Epithelial cell of proximal tubule (primary cell): Measurements from ENCODE around the gene PITPNM1. TPM values are rescaled to one million over a fixed set of nuclear protein-coding genes. Genes with fewer than 3 reads are reported as not detected.
"Not testable (repeated sequence)": the region's sequence is repeated elsewhere in the genome, so short reads cannot be mapped to it uniquely, and the experiment has no call there.

ENCODE experiments used
- DNase-seq: peaks from one replicate; pipeline ENCODE4 v3.0.0-alpha.2; 2011; ENCODE audit warnings: low read depth
- H3K4me3 ChIP-seq: 2 replicates; pipeline ENCODE4 v1.5.1; 2011; ENCODE audit warnings: low read depth, mild to moderate bottlenecking, low read length
- total RNA-seq: library from RNA; depleted of rRNA; stranded (reverse); fragments of >200 nt; gene quantifications from 2 replicates; pipeline ENCODE4 v1.2.3, GENCODE V29; 2015
- TF ChIP-seq, protein P1 (sequence below): conservative IDR thresholded peaks from 2 replicates; pipeline ENCODE4 v1.5.1; 2012; ENCODE audit warnings: low read depth, mild to moderate bottlenecking, low read length

The PITPNM1 gene
- total RNA-seq: 58.9 and 74.1 TPM in 2 replicates

DNA sequence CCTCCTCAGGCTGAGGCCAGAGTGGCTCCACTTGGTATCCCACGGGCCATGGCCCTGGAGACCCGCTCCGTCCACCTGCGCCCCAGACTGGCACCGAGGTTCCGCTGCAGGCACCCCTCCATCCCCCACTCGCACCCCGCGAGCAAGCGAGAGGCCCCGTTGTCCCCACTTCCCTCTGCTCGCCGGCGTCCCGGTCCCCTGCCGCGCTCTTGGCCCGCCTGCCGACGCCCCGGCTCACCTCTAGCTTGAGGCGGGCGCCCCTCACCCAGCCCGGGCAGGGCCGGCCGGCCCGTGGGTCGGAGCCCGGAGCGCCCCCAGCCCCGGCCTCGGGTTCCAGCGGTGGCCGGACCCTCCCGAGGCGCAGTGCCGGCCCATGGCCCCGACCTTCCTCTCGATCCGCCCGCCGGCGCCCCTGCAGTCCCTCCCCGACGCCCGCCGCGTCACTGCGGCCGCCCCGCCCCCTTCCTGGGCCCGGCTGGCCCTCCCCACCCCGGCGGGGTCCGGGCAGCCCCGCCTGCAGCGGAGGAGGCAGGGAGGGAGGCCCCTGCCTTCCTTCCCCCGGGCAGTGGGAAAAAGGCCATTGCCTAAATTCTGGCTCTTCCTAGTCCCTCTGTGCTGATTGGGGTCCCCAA is at the start of gene PITPNM1:
Gene PITPNM1, minus strand, starts transcription at position 414 of the 632 bp plus-strand sequence. CDS start 1,183 bp downstream, outside the sequence.
- TF ChIP-seq, protein P1, sequence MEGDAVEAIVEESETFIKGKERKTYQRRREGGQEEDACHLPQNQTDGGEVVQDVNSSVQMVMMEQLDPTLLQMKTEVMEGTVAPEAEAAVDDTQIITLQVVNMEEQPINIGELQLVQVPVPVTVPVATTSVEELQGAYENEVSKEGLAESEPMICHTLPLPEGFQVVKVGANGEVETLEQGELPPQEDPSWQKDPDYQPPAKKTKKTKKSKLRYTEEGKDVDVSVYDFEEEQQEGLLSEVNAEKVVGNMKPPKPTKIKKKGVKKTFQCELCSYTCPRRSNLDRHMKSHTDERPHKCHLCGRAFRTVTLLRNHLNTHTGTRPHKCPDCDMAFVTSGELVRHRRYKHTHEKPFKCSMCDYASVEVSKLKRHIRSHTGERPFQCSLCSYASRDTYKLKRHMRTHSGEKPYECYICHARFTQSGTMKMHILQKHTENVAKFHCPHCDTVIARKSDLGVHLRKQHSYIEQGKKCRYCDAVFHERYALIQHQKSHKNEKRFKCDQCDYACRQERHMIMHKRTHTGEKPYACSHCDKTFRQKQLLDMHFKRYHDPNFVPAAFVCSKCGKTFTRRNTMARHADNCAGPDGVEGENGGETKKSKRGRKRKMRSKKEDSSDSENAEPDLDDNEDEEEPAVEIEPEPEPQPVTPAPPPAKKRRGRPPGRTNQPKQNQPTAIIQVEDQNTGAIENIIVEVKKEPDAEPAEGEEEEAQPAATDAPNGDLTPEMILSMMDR: no peak
- H3K4me3 ChIP-seq: peak within 1 kb of the TSS; percentile 89
- no peak for DNase-seq

DNA sequence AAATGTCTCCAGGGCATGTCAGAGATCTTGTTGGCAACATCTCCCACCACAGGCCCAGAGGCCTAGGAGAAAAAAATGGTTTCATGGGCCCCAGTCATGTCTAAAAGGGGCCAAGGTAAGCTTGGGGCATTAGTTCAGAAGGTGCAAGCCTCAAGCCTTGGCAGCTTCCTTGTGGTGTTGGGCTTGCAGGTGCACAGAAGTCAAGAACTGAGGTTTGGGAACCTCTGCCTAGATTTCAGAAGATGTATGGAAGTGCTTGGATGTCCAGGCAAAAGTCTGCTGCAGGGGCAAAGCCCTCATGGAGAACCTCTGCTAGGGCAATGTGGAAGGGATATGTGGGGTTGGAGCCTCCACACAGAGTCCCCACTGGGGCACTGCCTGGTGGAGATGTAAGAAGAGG is 46.5 kb upstream of the PITPNM1 start:
- not testable (repeated sequence) for H3K4me3 ChIP-seq, DNase-seq

DNA sequence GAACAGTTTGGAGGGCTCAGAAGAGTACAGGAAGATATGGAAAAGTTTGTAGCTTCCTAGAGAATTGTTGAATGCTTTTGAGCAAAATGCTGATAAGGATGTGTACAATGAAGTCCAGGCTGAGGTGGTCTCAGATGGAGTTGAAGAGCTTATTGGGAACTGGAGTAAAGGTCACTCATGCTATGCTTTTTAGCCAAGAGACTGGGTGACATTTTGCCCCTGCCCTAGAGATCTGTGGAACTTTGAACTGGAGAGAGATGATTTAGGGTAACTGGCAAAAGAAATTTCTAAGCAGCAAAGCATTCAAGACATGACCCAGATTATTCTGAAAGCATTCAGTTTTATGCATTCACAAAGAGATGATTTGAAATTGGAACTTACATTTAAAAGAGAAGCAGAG is 46.0 kb upstream of the PITPNM1 start:
- no peak for DNase-seq
- H3K4me3 ChIP-seq: no peak overlapping the region
- TF ChIP-seq, protein P1: no peak

DNA sequence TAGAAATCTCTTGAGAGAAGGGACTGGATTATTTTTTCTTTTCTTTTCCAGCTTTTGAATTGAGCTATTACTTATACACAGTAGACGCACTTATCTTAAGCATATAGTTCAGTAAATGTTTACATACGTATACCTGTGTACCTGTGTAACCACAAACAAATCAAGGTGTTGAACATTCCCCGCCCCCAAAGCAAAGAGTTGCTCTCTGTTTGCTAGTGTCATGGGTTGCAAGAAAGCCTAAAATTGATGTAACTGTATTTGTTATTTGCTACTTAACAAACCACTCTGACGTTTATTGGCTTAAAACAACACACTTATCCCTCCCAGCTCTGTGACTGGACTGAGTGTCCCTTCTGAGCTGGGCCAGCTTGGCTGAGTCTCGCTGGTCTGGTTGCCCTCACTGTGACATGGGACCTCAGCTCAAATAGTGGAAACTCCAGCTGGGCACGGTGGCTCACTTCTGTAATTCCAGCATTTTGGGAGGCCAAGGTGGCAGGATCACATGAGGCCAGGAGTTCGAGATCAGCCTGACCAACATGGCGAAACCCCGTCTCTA is 43.5 kb upstream of the PITPNM1 start:
- no peak overlapping the region for H3K4me3 ChIP-seq
- TF ChIP-seq, protein P1: no peak
- no peak for DNase-seq

DNA sequence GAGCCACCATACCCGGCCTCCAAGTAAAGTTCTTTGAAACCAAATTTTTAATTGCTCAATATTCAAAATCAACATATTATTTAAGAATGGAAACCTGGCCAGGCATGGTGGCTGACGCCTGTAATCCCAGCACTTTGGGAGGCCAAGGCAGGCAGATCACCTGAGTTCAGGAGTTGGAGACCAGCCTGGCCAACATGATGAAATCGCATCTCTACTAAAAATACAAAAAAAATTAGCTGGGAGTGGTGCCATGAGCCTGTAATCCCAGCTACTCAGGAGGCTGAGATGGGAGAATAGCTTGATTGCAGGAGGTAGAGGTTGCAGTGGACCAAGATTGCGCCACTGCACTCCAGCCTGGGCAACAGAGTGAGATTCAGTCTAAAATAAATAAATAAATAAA is 42.9 kb upstream of the PITPNM1 start:
- not testable (repeated sequence) for H3K4me3 ChIP-seq, DNase-seq

DNA sequence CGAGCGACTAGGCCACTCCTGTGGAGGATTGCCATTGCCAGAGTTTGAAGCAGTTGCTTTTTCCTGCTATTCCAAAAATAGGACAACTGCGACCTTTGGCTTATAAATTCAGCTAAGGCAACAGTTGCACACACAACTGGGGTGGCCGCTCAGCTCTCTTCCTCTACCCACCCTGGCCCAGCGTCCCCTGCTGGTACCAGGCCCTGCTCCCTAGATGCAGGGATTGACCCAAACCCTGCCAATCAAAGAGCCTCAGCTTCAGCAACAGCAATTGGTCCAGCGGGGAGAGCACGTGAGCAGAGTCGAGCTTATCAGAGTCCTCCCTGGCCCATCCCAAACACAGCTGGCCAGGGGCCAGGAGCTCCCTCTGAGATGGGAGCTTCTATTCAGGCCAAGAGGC is 40.1 kb upstream of the PITPNM1 start:
- H3K4me3 ChIP-seq: peak overlapping the region; percentile 5
- TF ChIP-seq, protein P1: peak; percentile 42
- no peak for DNase-seq

DNA sequence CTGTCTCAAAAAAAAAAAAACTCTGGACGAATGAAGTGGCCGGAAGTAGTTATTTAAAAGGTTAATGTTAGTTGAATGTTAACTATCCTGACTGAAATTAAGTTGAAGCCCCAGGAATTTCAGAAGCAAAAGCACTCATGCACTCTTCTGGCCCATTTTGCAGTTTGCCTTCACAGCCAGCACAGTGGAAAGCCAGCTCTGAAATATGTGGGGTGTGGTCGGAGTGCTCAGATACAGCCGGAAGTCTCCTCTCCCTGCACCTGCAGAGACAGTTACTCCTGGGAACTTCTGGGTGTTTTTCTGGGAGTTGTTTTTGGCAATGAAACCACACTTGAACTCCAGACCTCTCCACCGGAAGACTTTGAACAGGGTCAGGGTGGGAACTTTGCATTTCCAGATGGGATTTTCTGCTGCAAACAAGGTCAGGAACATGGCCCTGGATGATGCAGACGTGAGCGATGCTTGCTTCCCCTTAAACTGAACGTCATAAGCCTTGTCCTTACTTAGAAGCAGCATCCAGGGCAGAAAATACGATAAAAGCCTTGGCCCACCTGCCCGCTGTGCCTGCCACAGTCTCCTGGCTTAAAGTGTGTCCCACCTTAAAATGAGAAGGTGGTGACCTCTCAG is 39.6 kb upstream of the PITPNM1 start:
- TF ChIP-seq, protein P1: no peak
- DNase-seq: no peak
- H3K4me3 ChIP-seq: peak overlapping the region; percentile 5

DNA sequence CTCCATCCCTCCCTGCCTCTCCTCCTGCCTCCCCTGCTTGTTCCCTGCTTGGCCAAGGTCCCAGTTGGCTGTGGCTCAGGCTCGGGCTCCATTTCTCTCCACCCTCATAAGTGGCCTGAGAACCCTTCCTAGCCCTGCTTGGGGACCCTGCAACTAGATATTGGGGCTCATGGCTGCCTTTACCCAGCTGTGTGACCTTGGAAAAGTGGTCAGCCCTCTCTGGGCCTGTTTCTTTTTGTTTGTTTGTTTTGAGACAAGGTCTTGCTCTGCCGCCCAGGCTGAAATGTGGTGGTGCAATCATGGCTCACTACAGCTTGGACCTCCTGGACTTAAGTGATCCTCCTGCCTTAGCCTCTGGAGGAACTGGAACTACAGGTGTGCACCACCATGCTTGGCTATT is 38.4 kb upstream of the PITPNM1 start:
- DNase-seq: no peak
- TF ChIP-seq, protein P1: no peak
- H3K4me3 ChIP-seq: no peak overlapping the region
